Activated CD8-positive, alpha-beta memory T cell treated with anti-CD3 and anti-CD28 coated beads, Interleukin-2, amount 50 U/mL, for 48 hours (primary cell): ENCODE data around the gene VMO1.

ENCODE experiments used
- DNase-seq: peaks from one replicate; pipeline ENCODE4 v3.0.0-alpha.2; 2020

VMO1 gene

DNA sequence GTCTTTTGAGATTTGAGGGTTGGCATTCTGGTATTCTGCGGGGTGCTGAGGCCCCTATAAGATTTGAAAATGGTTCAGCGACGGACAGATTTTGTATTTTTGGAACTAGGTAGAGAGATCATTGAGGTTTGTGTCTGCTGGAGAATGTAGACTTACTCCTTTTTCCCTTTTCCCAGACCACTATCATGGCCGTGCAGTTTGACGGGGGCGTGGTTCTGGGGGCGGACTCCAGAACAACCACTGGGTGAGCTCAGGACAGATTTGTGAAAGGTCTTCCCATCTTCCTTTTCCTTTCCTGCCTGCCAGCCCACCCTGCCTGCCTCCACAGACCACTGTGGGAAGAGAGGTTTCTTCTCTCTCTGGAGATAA, 10.4 kb upstream of the VMO1 start:
- peak; percentile 63 for DNase-seq

DNA sequence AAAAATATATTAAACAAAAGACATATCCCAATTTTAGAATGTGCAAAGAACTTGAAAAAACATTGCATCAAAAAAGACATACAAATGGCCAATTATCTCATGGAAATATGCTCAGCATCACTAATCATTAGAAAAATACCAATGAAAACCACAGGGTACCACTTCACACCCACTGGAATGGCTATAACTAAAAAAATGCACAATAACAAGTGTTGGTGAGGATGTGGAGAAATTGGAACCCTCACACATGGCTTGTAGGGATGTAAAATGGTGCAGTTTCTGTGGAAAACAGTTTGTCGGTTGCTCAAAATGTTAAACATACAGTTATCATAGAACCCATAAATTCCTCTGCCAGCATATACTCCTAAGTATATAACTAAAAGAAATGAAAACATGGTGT, 9.0 kb upstream of the VMO1 start:
- no peak for DNase-seq

DNA sequence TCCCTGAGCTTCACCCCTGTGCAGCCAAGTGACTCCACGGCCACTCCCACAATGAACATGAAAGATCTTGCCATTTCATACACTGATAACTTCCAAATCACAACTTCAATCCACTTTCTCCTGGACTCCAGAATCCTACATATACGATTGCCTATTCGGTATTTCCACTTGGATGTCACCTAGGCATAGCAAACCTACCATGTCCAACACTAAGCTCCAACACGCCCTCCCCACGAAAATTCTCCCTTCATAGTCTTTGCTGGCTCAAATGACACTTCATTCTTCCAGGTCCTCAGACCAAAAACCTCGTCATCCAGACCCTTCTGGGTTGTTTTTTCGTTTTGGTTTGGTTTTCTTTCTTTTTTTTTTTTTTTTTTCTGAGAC, 4.5 kb upstream of the VMO1 start:
- no peak for DNase-seq

DNA sequence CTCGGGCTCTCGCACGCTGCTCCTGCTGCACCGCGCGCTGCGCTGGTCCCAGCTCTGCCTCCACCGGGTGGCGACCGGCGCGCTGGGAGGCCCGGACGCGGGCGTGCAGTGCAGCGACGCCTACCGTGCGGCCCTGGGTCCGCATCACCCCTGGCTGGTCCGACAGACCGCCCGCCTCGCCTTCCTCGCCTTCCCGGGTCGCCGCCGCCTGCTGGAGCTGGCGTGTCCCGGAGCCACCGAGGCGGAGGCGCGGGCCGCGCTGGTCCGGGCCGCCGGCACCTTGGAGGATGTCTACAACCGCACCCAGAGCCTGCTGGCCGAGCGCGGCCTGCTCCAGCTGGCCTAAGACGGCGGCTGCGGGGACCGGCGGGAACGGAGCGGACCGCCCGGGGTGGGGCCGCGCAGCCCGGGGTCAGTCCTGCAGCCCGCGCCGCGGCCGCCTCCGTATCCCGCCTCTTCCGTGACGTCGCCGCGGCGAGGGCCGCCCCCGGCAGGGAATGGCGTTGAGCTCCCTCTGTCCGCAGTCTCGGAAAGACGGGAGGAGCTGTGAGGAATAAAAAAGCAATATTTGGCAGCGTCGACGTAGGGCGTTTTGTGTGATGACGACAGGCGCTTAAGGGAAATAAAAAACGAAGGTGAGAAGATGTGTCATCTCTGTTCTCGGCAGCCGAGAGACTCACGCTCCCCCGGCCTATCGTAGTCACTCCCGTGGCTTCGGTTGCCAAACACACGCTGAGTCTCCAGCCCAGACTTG, 4.0 kb upstream of the VMO1 start:
- peak; percentile 88 for DNase-seq

DNA sequence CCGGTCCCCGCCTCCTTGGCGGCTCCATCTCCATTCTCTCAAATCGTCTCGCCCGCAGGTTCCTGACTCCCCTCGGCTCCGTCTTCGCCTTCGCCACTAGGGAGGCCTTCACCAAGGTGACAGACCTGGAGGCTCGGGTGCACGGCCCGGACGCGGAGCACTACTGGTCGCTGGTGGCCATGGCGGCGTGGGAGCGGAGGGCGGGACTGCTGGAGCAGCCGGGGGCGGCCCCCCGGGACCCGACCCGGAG, 3.5 kb upstream of the VMO1 start:
- DNase-seq = no peak

DNA sequence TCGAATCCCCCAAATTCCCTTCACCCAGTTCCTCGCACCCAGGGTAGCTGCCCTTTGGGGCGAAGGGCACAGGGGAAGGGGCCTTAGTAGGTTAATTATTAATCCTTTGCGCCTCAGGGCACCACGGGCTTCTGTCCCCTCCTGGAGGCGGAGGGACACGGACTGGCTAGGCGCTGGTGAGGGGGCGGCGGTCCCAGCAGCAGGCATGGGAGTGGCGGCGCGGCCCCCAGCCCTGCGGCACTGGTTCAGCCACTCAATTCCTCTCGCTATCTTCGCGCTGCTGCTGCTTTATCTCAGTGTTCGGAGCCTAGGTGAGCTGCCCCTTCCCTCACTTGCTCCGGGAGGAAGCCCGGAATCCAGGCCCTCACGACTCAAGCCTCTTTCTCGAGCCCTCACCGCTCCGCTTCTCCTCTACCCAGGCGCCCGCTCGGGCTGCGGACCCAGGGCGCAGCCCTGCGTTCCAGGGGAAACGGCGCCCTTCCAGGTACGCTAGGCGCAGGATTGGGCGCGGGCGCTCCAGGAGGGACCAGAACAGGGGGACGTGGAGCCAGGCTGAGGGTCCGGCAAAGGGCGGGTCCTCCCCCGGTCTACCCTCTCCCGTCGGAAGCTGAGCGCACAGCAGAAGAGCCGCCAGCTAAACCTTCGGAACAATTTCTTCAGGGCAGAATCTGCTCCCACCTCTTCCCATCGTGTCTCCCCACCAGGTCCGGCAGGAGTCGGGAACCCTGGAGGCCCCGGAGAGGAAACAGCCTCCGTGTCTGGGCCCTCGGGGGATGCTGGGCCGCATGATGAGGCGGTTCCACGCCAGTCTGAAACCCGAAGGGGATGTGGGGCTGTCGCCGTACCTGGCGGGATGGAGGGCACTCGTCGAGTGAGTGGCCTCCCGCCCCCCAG, 2.9 kb upstream of the VMO1 start, which contains the start of gene GLTPD2:
Gene GLTPD2, plus strand, starts transcription at position 158 of the 894 bp plus-strand sequence. Its CDS starts 48 bp downstream, at position 206.
- no peak for DNase-seq

DNA sequence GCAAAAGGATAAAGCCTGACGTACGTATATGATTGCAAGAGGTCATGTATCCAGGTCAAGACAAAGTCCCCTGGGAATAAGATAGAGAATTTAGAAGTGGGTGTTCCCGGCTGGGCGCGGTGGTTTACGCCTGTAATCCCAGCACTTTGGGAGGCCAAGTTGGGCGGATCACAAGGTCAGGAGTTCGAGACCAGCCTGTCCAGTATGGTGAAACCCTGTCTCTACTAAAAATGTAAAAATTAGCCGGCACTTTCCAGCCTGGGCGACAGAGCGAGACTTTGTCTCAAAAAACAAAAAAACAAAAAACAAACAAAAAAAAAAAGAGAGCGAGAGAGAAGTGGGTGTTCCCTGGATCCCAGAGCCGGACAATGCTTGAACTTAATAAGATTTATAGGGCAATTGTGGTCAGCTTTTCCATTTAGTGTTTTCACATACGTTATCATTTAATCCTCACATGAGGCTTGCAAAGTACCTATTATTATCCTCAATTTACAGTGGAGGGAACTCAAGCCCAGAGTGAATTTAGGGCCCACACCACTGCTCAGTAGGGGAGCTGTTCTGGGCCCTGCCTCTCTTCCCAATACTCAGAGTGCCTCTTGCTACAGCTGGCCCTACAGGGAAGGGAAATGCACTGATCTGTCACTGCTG, 2.1 kb upstream of the VMO1 start:
- DNase-seq = no peak

DNA sequence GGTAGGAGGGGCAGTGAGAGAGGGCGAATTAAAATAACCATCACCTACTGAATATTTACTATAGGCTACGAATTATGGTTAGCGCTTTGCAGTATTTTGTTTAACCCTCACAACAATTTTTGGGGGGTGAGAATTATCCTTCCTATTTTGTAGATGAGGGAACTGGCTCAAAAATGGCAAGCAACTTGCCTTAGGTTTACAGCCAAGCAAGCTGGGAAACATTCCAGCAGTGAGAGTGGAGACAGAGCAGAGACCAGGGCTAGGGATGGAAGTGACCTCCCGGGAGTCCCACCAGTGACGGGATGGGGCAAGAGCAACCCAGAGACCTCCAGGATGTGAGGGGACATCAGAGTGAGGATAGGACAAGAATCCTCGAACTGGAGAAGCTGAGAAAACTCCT, 352 bp upstream of the VMO1 start:
- DNase-seq = no peak

DNA sequence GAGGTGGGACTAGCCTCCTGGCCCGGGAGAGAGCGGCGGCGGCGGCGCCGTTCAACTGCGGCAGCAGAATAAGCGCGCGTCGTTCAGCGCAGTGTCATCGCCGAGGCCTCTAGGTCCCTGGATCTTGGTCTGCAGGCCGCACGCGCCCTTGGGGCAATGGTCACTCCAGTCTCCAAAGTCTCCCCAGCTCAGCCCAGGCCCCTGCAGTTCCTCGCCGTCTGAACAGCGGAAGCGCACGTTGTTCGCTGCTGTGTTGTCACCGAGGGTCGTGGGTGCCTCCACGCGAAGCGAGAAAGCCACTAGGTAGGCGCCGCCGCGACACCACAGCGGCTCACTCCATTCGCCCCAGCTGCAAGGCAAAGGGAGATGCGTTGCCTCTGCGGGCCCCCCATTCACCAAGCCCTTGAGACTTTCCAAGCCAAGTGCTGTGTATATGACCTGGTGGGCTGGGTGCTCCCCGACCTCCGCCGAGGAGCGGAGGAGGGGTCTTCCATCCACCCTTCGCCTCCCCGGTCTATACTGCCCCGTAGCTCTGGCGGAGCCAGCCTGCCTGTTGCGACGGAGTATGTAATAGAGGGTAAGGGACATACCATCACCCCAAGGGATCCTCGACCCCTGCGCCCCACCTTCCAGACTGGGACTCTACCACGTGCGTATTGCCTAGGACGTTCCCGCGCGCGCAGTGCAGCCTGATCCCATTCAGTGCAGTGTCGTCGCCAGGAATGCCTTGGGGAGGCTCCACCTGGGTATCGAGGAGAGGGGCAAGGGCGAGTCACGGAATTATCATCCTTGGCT, 656 bp downstream of the VMO1 start:
- no peak for DNase-seq

DNA sequence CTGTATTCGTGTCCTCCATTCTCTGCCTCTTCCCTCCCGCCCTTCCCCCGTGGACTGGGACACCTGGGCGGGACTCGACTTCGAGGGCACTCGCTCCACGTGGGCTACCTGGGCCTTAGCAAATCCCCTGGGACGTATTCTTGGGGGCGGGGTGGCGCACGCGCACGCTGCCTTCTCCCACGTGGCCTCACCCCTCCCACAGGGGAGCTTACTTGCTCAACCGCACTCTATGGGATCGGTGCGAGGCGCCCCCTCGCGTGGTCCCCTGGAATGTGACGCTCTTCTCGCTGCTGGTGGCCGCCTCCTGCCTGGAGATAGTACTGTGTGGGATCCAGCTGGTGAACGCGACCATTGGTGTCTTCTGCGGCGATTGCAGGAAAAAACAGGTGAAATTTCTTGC, 3.5 kb downstream of the VMO1 start:
- no peak for DNase-seq

DNA sequence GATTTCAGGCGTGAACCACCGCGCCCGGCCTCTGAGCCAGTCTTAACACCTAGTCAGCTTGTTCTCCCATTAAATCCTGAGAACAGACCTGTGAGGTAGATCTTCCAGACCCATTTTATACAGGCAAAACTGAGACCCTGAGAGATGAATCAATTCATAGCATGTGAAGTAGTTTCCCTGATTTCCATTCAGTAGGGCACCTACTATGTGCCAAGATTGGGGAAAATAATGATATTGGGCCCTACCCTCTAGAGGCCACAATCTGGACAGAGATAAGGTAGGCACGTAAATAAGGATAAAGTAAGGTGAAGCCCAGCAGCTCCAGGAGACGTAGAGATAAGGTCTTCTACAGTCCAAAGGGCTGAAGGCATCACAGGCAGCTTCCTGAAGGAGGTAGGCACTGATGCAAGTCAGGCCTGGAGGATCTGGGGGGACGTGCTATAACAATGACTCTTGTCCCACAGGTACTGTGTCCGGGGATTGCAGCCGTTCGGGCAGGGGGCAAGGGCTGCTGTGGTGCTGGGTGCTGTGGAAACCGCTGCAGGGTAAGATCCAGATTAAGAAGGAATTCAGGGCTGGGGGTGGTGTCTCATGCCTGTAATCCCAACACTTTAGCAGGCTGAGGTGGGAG, 5.7 kb downstream of the VMO1 start:
- DNase-seq = no peak

DNA sequence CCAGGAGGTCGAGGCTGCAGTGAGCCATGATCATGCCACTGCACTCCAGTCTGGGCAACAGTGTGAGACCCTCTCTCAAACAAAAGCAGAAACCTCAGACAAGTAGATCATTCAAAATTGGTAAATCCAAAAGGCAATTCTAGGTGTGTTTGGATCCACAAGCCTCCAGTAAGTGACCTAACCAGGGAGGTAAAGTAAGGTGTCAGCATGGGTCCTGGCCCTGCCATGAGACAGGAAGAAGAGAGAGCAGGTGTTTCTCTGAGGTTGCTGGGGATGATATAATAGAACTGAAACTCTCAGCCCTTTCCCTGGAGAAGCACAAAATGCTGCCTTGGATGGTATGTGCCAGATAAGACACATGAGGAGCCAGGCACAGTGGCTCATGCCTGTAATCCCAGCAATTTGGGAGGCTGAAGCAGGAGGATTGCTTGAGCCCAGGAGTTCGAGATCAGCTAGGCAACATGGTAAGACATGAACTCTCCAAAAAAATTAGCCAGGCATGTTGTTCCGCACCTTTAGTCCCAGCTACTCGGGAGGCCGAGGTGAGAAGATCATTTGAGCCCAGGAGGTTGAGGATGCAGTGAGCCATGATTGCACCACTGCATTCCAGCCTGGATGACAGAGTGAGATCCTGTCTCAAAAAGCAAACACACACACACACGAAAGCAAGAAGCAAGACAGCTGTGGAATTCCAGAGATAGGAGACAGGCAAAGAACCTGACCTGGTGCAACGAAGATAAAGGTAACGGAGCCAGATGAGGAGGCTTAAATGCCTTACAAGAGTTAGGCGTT, 8.0 kb downstream of the VMO1 start:
- no peak for DNase-seq

DNA sequence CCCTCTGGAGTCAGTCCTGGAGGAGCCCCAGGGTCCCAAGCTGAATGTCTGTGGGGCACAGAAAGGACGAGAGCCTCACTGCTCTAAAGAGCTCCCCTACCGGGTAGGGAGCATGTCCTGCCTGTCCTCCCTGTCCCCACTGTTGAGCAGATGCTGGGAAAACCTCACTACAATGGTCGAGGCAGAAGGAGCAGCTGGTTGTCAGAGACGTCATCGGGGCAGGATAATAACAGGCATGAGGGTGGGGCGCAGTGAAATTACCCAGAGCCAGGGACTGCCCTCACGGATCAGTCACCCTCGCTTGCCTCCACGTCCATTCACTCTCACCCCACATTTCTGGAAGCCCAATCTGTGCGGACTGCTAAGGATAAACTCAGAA, 13.9 kb downstream of the VMO1 start:
- DNase-seq = no peak

DNA sequence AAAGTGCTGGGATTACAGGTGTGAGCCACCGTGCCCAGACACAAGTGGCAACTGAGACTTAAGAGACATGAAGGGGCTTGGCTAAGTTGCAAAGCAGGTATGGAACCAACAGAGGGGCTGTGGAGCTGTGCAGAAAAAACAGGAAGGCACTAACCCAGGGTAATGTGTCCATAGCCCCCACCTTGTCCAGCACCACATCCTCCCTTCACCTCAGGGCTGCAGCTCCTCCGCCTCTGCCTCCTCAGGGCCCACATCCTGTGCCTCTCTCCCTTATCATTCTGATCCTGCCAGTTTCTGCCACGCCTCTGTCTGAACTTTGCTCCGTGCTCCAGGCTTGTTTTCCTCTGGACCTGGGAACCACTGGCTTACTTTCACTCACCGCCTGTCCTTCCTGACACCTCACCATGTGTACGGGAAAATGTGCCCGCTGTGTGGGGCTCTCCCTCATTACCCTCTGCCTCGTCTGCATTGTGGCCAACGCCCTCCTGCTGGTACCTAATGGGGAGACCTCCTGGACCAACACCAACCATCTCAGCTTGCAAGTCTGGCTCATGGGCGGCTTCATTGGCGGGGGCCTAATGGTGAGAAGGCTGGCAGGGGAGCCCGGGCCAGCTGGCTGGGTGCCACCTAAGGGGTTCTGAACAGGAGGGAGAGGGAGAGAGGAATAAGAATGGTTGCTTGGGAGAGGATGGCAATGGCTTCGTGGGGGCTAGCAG, 14.5 kb downstream of the VMO1 start, which contains the start of gene TM4SF5:
Gene TM4SF5, plus strand, starts transcription at position 368 of the 716 bp plus-strand sequence. Its CDS starts 37 bp downstream, at position 405.
- no peak for DNase-seq

DNA sequence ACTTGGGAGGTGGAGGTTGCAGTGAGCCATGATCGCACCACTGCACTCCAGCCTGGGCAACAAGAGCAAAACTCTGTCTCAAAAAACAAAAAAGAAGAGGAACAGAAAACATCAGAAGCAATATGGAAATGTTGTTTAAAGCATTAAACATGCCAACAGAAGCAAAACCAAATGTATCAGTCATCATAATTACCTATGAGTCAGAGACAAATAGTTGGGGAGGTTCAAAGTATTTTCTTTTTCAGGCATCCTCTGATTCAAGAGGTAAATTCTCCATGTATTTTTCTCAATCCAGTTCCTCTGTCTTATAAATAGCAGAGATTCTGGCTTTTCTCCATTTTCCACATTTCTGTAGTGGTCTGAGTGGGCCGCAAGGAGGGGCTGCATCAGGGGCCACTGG, 16.5 kb downstream of the VMO1 start:
- no peak for DNase-seq

DNA sequence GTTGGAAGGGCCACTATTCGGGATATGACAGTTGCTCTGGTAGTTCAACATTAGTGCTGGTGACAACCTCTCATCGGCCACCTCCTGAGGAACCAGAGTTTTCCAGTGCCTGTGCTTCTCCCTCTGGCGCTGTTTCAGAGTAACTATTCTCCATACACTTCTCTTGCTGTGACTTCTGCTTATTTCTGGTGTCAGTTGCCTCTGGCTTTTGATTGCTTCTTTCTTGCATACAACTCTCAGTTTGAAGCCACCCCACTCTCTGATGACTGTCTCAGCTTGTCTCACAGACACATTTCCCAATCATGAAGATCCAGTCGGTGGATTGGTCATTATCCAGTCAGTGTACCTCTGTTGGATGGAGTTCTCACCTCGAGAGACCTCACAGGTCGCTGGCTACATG, 17.9 kb downstream of the VMO1 start:
- DNase-seq = no peak

DNA sequence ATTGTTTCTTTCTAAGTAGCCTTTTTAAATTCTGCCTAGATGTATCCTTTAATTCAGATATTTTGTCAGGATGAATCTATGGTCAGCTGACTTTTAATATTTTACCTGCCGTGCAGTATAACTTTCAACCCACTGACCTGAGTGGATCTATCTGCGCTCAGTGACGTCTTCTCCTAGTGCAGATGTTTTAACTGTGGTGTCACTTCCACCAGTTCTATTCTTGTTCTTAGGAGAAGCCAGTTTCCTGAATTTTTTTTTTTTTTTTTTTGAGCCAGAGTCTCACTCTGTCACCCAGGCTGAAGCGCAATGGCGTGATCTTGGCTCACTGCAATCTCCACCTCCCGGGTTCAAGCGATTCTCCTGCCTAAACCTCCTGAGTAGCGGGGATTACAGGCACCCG, 19.4 kb downstream of the VMO1 start:
- DNase-seq = no peak

DNA sequence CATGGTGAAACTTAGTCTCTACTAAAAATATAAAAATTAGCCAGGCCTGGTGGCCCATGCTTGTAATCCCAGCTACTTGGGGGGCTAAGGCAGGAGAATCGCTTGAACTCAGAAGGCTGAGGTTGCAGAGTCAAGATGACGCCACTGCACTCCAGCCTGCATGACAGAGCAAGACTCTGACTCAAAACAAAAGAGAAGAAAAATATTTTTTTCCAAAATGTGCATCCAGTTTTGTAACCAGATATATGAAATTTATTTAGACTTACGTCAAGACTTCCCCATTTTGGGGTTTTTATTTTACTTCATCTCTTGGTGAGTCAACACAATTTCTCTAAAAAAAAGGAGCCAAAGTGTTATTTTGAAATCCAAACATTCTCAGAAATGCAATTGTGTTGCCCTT, 20.0 kb downstream of the VMO1 start:
- no peak for DNase-seq

DNA sequence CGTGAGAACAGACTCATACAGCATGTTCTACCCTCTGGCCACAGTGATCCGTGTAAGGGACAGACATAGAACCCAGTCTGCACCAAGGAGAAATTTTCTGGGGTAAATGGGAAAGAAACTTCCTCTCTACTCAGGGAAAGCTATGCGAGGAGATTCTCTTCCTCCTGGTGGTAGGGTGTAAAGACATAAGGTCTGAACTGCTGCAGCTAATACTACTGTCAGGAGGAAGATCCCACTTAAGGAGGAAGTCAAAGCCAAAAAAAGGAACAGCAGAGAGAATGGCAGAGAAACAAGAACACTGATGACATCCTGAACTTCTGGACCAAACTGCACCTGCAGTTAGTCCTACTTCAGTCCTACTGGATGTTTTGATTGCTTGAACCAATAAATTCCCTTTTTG, 21.6 kb downstream of the VMO1 start:
- DNase-seq = no peak

DNA sequence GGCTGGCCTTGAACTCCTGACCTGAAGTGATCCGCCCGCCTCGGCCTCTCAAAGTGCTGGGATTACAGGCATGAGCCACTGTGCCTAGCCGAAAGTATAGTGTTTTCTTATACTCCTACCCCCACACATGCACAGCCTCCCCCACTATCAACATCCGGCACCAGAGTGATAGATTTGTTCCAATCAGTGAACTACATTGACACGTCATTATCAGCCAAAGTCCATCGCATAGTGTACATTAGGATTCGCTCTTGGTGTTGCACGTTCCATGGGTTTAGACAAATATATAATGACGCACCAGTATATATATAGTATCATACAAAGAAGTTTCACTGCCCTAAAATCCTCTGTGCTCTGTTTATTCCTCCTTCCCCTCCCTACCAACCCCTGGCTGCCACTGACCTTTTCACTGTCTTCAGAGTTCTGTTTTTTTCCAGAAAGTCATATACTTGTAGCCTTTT, 26.4 kb downstream of the VMO1 start:
- DNase-seq = no peak

DNA sequence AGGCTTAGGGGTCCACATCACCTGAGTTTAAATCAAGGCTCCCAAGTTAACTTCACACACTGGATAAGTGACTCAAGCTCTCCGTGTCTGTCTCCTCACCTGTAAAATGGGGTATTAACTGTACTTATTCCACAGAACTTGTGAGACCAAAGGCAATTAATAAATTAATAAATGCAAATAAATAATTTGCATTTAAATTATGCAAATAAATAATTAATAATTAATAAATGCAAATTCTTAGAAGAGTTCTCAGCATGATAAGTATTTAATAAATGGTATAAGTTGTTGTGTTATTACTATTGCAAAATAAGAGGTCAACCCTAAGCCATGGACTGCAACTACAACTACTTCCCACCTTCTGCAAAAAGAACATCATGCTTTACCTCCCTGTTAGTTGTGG, 32.8 kb downstream of the VMO1 start:
- no peak for DNase-seq
